HG02571 (cell line): ENCODE results near the gene ARHGAP32.
"Not testable (repeated sequence)": the region's sequence is repeated elsewhere in the genome, so short reads cannot be mapped to it uniquely, and the experiment has no call there.

Source experiments
- ATAC-seq: cut with Tn5 transposase; IDR thresholded peaks from one replicate; pipeline ENCODE4 v1.9.1; 2021; ENCODE audit warnings: mild to moderate bottlenecking, moderate library complexity; ENCODE audit not compliant: unreplicated experiment

Gene ARHGAP32

GRCh38 chr11:129204150-129204838 is 12.2 kb upstream of the ARHGAP32 start:
- no peak for ATAC-seq

- ATAC-seq = no peak
Observed at GRCh38 chr11:129202646-129203045, 10.5 kb upstream of the ARHGAP32 start.

DNA sequence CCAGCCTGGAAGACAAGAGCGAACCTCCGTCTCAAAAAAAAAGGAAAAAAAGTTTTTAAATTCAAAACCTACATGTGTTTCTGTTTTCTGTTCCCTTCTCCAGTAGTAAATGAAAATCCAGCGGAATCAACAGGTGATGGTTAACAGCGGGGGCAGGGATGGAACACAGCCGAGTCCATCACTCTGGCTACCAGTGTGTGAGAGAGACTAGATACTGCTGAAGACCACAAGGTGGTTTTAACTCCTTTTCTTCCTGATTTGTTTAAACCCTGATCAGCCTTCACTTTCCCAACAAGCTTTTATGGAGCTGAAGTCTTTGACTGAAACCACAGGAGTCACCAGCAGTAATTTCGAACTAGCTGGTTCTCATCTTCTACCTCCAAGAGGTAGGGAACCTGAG is 3.6 kb upstream of the ARHGAP32 start:
- ATAC-seq = no peak

DNA sequence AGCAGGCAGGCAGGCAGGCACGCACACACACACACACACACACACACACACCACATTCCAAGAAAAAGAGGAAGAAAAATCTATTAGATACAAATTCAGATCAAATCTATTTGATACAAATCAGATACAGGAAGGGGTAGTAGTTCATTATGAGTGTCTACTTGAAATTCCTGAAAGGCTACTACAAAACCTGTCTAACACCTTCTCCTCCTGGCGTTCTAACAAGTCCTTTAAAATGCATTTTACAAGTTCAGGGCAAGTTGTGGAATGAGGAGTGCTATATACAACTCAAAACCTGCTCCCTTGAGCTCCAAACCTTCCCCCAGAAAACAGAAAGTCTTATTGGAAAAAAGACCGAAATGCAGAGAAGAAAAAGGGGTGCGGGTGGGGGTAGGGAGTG is 476 bp downstream of the ARHGAP32 start:
- no peak for ATAC-seq

DNA sequence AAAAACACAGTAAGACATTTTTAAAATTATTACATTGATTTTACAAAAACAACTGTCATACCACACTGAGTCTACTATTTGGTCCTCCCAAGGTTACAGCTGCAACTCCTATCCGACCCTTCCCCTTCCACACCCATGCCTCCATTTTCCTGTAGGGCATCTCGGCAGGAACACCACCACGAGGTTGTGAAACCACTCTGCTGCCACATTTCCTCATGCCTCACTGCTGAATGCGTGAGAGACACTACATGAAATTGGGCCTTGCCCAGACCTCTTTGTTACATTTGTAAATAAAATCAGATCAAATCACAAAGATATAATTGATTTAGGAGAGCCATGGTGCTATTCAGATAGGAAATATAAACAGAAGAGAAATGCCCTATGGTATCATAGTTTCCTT is 2.0 kb downstream of the ARHGAP32 start:
- ATAC-seq = no peak

DNA sequence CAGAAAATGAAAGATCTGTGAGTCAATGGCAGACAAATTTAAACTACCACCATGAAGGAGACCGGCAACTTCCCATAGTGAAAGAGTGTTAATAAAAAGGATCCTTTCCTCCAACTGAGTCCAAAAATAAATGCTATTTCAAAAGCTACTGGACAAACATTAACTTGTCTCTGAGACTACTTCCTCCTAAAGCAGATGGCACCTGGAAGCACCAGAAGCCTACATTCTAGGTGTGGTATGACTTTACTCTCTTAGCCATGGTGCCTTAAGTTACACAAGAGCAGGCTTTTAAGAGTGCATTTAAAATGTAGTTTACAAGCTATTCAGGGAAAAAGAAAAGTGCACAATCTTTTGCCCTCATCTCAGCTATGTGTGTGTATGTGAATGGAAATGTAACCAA is 2.5 kb downstream of the ARHGAP32 start:
- ATAC-seq = no peak

DNA sequence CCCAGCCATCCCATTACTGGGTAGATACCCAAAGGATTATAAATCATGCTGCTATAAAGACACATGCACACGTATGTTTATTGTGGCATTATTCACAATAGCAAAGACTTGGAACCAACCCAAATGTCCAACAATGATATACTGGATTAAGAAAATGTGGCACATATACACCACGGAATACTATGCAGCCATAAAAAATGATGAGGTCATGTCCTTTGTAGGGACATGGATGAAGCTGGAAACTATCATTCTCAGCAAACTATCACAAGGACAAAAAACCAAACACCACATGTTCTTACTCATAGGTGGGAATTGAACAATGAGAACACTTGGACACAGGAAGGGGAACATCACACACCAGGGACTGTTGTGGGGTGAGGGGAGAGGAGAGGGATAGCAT is 7.0 kb downstream of the ARHGAP32 start:
- not testable (repeated sequence) for ATAC-seq

DNA sequence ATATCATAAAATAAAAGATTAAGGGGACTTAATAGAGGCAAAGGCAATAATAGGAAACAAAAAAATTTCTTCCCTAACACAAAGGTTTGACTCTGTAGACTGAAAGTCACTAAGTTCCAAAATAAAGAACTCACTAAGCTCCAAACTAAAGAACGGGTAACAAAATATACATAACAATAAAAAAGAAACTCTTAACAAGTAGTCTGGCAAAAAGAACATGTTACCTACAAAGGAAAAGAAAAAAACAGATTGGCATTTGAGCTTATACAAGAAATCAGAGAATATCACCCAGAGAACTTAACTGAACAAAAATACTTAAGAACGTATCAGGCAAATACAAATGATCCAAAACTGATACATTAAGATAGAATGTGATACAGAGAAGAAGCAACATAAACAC is 7.5 kb downstream of the ARHGAP32 start:
- no peak for ATAC-seq

DNA sequence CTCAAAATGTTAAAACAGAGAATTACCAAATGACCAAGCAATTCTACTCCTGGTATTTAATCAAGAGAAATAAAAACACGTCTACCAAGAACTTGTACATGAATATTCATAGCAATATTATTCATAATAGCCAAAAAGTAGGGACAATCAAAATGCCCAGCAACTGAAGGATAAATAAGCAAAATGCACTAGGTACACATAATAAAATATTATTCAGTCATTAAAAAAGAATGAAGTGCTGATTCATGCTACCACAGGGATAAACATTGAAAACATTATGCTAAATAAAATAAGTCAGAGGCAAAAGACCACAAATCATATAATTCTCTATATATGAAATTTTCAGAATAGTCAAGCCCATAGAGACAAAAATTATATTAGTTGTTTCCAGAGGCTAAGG is 24.8 kb downstream of the ARHGAP32 start:
- no peak for ATAC-seq

GRCh38 chr11:129163714-129164164 is 28.4 kb downstream of the ARHGAP32 start:
- no peak for ATAC-seq

- not testable (repeated sequence) for ATAC-seq
Observed at GRCh38 chr11:129157080-129157479, 35.0 kb downstream of the ARHGAP32 start.

- no peak for ATAC-seq
Observed at GRCh38 chr11:129155745-129156144, 36.4 kb downstream of the ARHGAP32 start.

- no peak for ATAC-seq
Observed at GRCh38 chr11:129148487-129148886, 43.6 kb downstream of the ARHGAP32 start.

- no peak for ATAC-seq
Observed at GRCh38 chr11:129146191-129146590, 45.9 kb downstream of the ARHGAP32 start.

DNA sequence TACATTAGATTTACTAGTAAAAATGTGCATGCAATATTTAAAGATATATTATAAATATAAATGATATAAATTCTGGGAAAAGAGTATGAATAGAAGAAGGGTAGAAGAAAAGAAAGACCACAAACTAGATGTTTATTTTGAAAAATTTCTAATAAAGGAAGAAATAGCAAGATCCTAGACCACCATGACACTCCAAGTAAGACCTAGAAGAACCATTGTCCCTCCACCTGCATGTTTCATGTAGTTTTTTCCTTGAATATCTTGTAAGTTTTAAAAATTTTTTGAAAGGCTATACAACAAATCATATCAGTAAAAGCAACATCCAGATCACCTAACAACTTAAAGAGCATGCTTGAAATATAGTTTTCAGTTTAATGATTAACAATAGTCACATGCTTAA is 46.8 kb downstream of the ARHGAP32 start:
- no peak for ATAC-seq

GRCh38 chr11:129144256-129144655 is 47.9 kb downstream of the ARHGAP32 start:
- no peak for ATAC-seq

GRCh38 chr11:129143335-129143734 is 48.8 kb downstream of the ARHGAP32 start:
- ATAC-seq = no peak

GRCh38 chr11:129141748-129142523 is 50.2 kb downstream of the ARHGAP32 start:
- no peak for ATAC-seq

DNA sequence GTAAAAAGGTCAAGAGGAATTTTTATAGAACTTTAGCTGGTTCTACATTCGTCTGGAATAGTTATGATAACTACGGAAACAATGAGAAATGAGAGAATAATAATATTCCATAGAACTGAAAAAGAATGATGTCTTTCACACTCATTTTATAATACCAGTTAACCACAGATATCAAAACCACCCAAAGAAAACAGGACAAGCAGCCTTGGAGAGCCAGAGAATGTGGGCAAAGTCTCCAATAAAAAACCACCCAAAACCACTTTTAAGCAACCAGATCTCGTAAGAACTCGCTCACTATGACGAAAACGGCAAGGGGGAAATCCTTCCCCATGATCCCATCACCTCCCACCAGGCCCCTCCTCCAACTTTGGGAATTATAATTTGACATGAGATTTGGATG is 60.8 kb downstream of the ARHGAP32 start:
- no peak for ATAC-seq

DNA sequence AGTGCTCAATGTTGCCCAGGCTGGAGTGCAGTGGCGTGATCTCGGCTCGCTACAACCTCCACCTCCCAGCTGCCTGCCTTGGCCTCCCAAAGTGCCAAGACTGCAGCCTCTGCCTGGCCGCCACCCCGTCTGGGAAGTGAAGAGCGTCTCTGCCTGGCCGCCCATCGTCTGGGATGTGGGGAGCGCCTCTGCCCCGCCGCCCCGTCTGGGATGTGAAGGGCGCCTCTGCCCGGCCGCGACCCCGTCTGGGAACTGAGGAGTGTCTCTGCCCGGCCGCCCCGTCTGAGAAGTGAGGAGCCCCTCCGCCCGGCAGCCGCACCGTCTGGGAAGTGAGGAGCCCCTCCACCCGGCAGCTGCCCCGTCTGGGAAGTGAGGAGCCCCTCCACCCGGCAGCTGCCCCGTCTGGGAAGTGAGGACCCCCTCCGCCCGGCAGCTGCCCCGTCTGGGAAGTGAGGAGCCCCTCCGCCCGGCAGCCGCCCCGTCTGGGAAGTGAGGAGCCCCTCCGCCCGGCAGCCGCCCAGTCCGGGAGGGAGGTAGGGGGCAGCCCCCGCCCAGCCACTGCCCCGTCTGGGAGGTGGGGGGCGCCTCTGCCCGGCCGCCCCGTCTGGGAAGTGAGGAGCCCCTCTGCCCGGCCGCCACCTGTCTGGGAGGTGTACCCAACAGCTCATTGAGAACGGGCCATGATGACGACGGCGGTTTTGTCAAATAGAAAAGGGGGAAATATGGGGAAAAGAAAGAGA is 63.1 kb downstream of the ARHGAP32 start:
- ATAC-seq = not testable (repeated sequence)

- no peak for ATAC-seq
Observed at GRCh38 chr11:129119036-129119435, 73.1 kb downstream of the ARHGAP32 start.
